ENCODE results near the gene SHQ1.

GRCh38 chr3:72802001-72802400 lies 46.2 kb downstream of the SHQ1 start:
- TF ChIP-seq CTCF (IDR thresholded peaks at IDR 0.05) (no peak), POLR2A (IDR thresholded peaks at IDR 0.05) (no peak), EP300 (IDR thresholded peaks at IDR 0.05) (no peak), POLR2AphosphoS5 (IDR thresholded peaks at IDR 0.05) (no peak)

All from sigmoid colon (tissue), 4 donors.